Measurements from ENCODE around the gene GTPBP3. TPM values are rescaled to one million over a fixed set of nuclear protein-coding genes. Genes with fewer than 3 reads are reported as not detected.

The GTPBP3 gene
- polyA plus RNA-seq, 1 donor: 25.1 TPM

DNA sequence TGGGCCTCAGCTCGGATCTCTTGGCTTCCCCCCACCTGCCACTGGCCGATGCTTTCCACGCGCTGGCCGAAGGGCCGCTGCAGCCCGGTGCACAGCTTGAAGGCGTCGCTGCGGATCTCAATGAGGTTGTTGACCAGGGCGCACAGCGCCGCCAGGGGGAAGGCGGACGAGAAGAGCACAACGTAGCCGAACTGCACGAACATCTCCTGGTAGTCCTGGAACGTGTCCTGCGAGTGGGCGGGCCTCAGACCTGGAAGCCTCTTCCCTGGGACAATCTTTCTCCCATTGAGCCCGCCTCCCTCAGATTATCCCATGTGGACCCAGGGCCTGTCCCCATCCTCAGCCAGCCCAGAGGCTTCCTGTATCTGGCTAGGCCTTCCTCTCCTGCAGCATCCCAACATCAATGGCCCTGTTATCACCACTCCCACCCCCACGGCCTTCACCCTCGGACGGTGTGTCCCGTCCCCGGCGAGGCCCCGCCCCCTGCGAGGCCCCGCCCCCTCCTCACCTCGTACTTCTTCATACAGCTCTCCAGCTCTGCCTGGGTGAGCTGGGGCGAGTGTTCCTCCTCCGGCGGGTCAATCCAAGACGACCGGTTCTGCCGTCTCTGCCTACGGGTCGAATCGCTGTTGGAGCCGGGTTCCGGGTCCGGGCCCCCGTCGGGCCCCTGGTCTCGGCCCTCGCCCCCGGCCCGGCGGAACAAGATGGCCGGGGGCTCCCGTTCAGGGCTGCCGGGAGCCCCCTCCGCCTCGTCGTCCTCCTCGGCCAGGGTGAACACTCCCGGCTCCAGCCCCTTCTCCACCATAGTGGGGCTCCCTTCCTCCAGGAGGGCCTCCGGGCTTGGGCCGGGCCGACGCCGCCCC lies 9.5 kb upstream of the GTPBP3 start:
- DNase-seq: peak; percentile 69

GRCh38 chr19:17328517-17329365 lies 8.6 kb upstream of the GTPBP3 start:
- DNase-seq: no peak

GRCh38 chr19:17329366-17330261 lies 7.7 kb upstream of the GTPBP3 start:
- no peak for DNase-seq

- no peak for DNase-seq
Observed at GRCh38 chr19:17330262-17331044, 6.9 kb upstream of the GTPBP3 start.

DNA sequence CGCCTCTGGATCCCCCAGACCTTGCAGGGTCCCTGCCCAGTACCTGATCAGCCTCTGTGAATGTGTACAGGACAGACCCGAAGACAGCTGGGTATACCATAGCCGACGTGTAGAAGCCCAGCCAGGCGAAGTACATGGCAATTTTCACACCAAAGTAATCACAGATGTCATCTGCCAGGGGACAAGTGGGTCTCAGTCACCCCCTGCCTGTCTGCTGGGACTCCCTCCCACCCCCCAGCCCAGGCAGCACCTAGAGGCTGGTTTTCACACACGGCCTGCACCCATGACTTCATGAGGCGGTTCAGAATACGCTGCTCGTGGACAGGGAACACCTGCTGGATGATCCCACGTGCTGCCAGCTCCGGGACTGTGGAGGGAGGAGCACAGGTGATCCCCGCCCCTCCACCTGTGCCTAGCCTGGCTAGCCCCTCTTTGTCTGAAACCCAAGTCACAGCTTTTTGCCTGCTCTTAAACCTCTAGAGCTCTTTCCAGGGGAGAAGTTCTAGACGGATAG lies 6.3 kb upstream of the GTPBP3 start:
- no peak for DNase-seq

- DNase-seq: no peak
Observed at GRCh38 chr19:17332360-17332676, 5.0 kb upstream of the GTPBP3 start.

DNA sequence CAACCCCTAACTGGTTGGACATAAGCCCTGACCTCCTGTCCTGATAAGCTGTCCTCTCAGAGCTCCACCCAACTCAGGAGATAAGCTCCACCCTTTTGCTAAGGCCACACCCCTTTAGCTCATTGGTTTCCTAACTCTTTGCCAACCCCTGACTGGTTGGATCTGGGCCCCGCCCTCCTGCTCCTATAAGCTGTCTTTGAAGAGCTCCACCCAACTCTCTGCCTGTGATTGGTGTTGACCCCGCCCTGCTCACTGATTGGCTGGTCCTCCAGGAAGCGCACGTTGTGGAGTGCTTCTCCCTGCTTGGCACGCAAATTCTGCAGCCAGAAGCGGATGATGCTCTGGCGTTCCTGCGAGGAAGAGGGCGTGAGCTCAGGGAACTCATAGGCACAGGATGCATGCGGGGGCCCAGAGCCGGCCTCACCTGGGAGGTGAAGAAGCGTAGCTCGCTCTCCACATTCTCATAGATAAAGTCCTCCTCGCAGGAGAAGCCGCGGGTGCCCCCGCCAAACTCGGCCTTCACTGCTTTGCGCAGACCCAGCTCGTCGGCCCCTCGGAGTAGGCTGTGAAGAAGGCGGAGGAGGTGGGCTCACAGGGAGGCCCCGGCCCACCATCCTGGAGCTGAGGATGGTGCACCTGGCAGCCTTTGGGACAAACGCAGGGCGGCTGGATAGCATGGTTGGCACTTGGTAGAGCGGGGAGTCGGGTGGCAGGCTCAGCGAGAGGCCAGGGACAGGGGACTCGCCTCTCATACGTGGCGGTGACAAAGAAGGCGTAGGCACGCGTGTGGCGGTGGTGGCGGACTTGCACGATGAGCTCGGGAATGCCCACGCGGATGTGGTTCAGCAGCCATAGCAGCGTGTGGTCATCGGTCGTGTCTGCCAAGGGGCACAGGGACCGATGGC lies 4.4 kb upstream of the GTPBP3 start:
- DNase-seq: no peak

- no peak for DNase-seq
Observed at GRCh38 chr19:17333611-17334413, 3.5 kb upstream of the GTPBP3 start.

DNA sequence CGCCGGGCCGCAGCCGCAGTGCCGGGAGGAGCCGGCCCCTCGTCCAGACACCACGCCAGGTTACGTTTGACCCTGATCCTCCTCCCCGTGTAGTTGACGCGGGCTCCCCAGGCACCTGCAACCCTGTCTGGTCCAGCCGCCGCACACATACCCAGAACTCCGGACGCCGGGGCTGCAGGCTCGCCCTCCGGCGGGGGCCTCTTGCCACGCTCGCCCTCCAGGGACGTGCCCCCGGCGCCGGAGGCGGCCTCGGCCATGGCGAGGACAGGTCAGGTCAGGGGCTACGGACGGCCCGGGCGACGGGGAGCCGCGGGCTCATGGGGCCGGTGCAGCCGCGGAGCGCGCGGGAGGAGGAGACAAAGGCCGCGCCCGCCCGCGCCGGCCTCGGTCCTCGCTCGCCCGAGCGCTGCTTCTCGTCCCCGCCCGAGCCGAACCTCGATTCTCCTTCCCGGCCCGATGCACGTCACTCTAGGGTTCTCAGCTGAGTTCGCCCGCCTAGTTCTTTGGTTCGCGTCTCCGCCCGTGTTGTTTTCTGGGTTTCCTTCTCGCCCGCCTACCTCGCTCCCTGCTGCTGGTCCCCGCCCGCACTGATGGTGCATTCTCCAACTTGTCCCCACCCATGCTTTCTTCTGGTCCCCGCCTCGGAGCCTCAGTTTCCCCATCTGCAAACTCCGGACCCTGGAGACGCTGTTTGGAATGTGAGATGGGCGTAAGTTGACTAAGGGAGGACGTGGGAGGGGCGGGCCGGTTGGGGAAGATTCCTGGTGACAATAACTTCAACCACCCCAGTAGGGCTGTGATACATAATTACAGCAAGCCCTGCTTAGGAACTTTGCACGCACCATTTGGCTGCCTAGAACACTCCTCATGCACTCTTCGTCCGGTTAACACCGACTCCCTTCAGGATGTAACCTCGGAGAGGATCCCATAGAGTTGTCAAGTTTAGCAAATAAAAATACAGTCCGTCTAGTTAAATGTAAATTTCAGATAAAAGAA lies 2.6 kb upstream of the GTPBP3 start, which contains the start of gene ANO8:
TSS of gene ANO8 (minus strand) at position 442 of the 996 bp plus-strand sequence. CDS start at position 257, 185 bp downstream.
- peak; percentile 97 for DNase-seq

DNA sequence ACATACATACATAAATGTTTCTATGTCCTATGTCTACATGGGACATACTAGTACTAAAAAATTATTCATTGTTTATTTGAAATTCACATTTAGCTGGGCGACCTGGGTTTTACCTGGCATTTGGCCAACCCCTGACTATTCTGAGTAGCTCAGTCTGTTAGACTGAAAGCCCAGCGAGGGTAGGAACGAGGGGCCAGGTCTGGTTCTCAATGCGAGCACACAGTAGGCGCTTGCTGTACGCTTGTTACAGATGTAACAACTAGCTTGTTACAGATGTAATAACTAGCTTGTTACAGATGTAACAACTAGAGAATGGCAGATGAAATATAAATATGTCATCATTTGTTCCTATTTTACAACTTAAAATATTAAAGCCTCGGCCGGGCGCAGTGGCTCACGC lies 1.8 kb upstream of the GTPBP3 start:
- DNase-seq: no peak

DNA sequence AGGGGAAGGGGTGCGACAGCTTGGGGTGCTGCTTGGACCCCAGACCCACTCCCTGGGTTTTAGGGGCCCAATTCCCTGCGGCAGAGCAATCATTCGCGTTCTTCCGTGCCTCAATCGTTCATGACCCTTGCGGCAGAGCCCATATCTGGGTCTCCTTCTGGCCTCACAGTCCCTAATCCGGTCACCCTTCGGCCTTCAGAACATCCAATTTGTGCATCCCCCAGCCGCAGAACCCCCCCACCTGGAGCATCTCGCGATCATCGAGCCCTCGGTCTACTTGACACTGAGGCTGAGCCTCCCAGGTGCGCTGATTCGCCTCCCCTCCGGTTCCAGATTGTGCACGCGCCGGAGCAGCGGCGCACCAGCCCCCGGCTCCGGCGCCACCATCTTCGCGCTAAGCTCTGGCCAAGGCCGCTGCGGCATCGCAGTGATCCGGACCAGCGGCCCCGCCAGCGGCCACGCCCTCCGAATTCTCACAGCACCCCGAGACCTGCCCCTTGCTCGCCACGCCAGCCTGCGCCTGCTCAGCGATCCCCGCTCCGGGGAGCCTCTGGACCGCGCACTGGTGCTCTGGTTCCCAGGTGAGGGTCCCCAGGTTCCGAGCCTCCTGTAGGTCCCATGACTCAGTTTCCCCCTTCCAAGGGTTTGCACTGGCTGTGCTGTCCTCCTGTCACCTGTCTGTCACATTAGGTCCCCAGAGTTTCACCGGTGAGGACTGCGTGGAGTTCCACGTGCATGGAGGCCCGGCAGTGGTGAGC lies 501 bp downstream of the GTPBP3 start:
- no peak for DNase-seq

- DNase-seq: no peak
Observed at GRCh38 chr19:17338433-17339078, 1.2 kb downstream of the GTPBP3 start.

- no peak for DNase-seq
Observed at GRCh38 chr19:17339088-17339741, 1.9 kb downstream of the GTPBP3 start.

DNA sequence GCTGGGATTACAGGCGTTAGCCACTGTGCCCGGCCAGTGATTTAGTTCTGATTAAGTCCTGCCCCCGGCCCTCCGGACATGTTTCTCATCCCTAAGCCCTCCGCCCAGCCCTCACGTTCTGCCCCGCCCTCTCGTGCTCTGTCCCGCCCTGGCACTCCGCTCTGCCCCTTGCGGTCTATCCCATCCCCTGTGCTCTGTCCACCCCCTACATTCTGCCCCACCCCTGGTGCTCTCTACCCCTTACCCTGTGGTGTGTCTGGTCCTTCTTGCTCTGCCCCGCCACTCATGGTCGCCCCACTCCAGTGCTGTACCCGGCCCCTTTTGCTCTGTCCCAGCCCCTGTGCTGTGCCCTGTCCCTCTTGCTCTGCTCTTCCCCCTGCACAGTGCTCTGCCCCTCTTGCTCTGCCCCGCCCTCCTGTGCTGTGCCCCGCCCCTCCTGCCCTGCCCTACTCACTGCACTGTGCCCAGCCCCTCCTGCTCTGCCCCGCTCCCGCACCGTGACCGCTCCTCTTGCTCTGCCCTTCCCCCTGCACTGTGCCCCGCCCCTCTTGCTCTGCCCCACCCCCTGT lies 3.0 kb downstream of the GTPBP3 start:
- no peak for DNase-seq

DNA sequence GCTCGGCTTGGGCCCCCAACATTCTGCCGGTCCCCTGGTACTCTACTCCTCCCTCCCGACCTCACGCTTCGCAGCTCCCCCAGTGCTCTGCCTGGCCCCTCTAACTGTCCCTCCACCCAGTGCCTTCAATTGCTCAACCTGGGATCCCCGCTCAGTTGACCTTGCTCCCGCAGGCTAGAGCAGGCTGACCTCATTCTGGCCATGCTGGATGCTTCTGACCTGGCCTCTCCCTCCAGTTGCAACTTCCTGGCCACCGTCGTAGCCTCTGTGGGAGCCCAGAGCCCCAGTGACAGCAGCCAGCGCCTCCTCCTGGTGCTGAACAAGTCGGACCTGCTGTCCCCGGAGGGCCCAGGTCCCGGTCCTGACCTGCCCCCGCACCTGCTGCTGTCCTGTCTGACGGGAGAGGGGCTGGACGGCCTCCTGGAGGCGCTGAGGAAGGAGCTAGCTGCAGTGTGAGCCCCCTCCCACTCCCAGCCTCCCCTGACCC lies 3.6 kb downstream of the GTPBP3 start:
- DNase-seq: no peak

Measured in left kidney (tissue), 2 donors.